Neural progenitor cell (in vitro differentiated cells): Measurements from ENCODE around the gene TSACC.
A peak's percentile ranks its signal among the peaks of the same experiment; 100 is the strongest.

Source experiments
- EZH2 ChIP-seq: fragments of 200-600 bp; sonication (generic); IDR thresholded peaks from 2 replicates; pipeline ENCODE4 v1.6.1; 2017; ENCODE audit warnings: antibody characterized with exemption, mild to moderate bottlenecking, moderate library complexity
- EZH2phosphoT487 ChIP-seq: fragments of 200-600 bp; sonication (generic); IDR thresholded peaks from 2 replicates; pipeline ENCODE4 v1.6.1; 2017; ENCODE audit warnings: antibody characterized with exemption
- TF ChIP-seq, protein P1 (sequence below): fragments of 200-600 bp; sonication (generic); IDR thresholded peaks from 2 replicates; pipeline ENCODE4 v1.5.1; 2017; ENCODE audit warnings: antibody characterized with exemption, mild to moderate bottlenecking

DNA sequence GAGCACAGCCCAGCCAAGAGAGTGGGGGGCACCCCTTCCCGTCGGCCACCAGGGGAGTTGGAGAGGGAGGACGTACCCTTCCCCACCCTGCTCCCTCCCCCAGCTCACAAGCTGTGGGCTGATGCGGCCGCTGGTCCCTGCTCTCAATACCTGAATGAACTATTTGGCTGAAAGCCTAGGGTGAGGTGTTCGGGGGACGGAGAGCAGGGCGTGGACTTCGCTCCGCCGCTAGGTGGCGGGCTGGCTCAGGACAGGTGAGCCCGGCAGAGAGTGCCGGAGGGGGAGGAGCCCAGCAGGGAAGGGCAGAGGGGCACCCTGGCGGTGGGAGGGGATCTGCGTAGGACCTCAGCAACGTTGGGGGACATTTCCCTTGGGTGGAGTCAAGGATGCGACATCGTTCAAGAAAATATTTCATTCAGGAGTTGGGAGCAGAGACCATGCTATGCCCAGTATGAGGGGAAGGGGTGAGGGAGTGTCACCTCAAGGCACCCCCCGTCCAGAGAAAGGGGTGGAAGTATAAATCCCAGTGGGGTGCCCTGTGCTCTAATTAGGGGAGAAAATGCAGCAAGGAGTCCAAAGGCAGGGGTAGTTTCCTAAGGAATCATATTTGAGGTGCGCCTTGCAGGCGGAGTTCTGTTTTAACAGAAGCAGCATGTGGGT is 18.7 kb downstream of the TSACC start:
- TF ChIP-seq, protein P1, sequence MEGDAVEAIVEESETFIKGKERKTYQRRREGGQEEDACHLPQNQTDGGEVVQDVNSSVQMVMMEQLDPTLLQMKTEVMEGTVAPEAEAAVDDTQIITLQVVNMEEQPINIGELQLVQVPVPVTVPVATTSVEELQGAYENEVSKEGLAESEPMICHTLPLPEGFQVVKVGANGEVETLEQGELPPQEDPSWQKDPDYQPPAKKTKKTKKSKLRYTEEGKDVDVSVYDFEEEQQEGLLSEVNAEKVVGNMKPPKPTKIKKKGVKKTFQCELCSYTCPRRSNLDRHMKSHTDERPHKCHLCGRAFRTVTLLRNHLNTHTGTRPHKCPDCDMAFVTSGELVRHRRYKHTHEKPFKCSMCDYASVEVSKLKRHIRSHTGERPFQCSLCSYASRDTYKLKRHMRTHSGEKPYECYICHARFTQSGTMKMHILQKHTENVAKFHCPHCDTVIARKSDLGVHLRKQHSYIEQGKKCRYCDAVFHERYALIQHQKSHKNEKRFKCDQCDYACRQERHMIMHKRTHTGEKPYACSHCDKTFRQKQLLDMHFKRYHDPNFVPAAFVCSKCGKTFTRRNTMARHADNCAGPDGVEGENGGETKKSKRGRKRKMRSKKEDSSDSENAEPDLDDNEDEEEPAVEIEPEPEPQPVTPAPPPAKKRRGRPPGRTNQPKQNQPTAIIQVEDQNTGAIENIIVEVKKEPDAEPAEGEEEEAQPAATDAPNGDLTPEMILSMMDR, result peak; percentile 91
- TF ChIP-seq EZH2 (no peak), EZH2phosphoT487 (no peak)
